SK-N-SH (cell line): ENCODE data around the gene NXF3.
"Not testable (repeated sequence)": the region's sequence is repeated elsewhere in the genome, so short reads cannot be mapped to it uniquely, and the experiment has no call there.

ENCODE experiments used
- CTCF ChIP-seq: fragments of 200-600 bp; sonication (generic); IDR thresholded peaks from 2 replicates; pipeline ENCODE4 v1.6.1; 2017; ENCODE audit warnings: antibody characterized with exemption, mild to moderate bottlenecking, moderate library complexity
- FOXM1 ChIP-seq: IDR thresholded peaks from 2 replicates; pipeline ENCODE4 v1.4.0; 2012; ENCODE audit warnings: low read depth, mild to moderate bottlenecking
- MAX ChIP-seq: IDR thresholded peaks from 2 replicates; pipeline ENCODE4 v1.4.0; 2012; ENCODE audit warnings: low read depth
- POLR2AphosphoS5 ChIP-seq: IDR thresholded peaks from 2 replicates; pipeline ENCODE4 v1.6.1; 2012; ENCODE audit warnings: low read depth, low read length
- USF2 ChIP-seq: fragments of 150-350 bp; IDR thresholded peaks from 2 replicates; pipeline ENCODE4 v1.6.1; 2017; ENCODE audit warnings: antibody characterized with exemption, low read length, low read depth, borderline replicate concordance

GRCh38 chrX:103136528-103136927 is 43.6 kb upstream of the NXF3 start:
- not testable (repeated sequence) for TF ChIP-seq CTCF, POLR2AphosphoS5, FOXM1, MAX, USF2
